HG03045 (cell line): ENCODE measurements around the gene SUMF2.
"Not testable (repeated sequence)": the region's sequence is repeated elsewhere in the genome, so short reads cannot be mapped to it uniquely, and the experiment has no call there.

ENCODE experiments used
- ATAC-seq: cut with Tn5 transposase; IDR thresholded peaks from one replicate; pipeline ENCODE4 v1.9.1; 2021; ENCODE audit warnings: mild to moderate bottlenecking, moderate library complexity; ENCODE audit not compliant: unreplicated experiment

Gene SUMF2

DNA sequence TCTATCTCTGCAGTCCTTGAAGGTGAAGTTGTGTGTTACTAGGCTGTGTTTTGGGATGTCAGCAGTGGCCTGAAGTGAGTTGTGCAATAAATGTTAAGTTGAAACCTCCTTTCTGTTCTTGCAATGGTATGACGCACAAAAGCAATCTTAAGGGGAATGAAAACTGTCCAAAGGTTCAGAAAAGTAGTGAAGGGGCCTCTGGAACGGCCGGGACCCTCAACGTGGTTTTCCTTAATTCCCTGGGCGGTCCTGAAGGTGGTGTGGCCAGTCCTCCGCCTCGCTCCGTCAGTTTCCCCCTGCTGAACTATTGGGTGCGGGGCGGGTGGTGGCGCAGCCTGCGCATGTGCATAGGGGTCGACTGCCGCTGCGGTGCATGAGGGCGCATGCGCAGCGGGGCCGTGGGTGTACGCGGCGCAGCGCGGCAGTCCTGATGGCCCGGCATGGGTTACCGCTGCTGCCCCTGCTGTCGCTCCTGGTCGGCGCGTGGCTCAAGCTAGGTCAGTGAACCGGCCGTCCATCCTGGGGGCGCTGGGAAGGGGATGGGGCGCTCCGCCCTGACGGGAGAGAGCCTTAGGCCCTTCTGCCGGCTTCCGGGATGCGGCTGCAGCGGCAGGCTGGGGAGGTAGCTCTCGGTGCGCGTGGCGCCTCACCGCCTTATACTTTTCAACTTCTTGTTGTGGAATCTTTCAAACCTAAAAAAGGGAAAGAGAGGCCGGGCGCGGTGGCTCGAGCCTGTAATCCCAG is at the start of gene SUMF2:
Gene SUMF2, plus strand, starts transcription at position 405 of the 744 bp plus-strand sequence. Its CDS starts 26 bp downstream, at position 431.
- ATAC-seq: peak; percentile 90

GRCh38 chr7:56017015-56017414 is 47.1 kb upstream of the SUMF2 start:
- not testable (repeated sequence) for ATAC-seq

- ATAC-seq: no peak
These were observed 44.6 kb upstream of the SUMF2 start for GRCh38 chr7:56019501-56019900.

DNA sequence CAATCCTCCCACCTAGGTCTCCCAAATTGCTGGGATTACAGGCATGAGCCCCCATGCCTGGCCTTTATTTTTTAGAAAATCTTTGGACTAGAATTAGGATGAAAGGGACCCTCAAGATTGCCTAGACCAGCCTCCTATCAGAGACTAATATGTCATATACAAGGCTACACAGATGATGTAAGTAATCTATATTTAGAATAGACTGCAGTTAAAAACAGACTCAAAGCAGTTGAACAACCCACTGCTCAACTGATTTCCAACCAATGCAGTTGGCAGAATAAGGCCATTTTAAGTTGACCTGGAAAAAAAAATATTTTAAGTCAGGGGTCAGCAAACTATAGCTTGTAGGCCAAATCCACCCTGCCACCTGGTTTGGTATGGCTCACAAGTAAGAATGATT is 40.6 kb upstream of the SUMF2 start:
- ATAC-seq: no peak

DNA sequence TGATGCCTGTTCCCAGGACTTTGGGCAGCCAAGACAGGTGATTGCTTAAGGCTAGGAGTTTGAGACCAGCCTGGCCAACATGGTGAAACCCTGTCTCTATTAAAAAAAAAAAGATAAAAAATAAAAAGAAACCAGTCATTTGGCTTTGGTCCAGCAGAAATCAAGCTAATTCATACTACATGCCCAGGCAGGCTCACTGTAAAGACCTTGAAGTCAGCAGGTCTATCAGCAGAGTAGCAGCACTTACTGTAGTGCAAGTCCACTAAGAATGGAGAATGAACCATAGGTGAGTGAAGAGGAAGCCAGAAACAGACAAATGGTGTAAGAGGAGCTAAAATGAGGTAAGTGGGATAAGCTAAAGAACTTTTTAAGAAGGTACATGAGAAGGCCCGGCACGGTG is 37.5 kb upstream of the SUMF2 start:
- no peak for ATAC-seq

GRCh38 chr7:56028942-56029630 is 35.0 kb upstream of the SUMF2 start:
- no peak for ATAC-seq

GRCh38 chr7:56030340-56030739 is 33.7 kb upstream of the SUMF2 start:
- ATAC-seq: no peak

DNA sequence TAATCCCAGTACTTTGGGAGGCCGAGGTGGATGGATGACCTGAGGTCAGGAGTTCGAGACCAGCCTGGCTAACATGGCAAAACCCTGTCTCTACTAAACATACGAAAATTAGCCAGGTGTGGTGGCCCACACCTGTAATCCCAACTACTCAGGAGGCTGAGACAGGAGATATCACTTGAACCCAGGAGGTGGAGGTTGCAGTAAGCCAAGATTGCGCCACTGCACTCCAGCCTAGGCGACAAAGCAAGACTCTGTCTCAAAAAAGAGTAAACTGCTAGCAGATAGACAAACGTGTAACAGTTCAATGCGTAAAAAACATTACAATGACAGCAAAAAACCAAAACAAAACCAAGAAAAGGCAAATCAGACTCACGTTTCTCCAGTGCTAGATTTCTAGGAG is 32.5 kb upstream of the SUMF2 start:
- ATAC-seq: not testable (repeated sequence)

DNA sequence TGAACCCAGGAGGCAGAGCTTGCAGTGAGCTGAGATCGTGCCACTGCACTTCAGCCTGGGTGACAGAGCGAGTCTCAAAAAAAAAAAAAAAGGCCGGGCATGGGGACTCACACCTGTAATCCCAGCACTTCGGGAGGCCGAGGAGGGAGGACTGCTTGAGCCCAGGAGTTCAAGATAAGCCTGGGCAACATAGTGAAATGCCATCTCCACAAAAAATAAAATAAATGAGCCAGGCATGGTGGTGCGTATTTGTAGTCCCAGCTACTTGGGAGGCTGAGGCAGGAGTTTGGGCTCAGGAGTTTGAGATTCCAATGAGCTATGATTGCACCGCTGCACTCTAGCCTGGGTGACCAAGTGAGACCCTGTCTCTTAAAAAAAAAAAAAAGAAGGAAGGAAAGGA is 31.5 kb upstream of the SUMF2 start:
- not testable (repeated sequence) for ATAC-seq

DNA sequence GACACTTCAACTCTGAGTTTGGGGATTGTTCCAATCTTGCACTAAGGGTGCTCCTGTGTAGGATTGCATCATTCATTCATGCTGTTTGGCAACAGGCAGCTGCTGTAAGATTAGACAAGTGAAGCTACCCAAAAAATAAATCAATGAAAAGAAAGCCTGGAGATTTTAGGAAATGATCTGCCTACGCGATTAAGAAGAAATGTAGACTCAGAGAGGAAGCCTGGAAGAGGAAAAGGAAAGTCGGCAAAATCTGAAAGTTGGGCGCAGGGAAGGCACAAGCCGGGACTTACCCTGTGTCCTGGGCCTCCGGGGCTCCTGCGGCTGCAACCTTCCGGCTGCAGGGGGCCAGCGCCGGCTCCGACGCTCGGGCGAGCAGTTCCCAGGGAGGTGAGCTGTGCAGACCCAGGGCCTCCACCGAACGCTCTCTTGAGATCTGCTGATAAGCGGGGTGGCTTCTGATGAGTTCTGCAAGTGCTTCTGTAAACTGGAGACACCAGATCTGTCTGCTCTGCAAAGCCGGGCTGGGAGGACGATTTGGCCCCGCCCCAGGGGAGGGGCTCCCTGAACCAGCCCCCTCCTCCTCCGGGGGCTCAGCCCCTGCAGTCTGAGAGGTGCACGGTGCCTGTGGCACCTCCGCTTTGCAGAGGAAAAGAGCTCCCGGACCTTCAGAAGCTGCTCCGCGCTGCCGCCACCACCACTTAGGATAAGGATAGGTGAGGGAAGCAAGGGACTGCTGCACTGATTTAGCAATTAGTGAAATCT is 30.2 kb upstream of the SUMF2 start:
- peak; percentile 99 for ATAC-seq

DNA sequence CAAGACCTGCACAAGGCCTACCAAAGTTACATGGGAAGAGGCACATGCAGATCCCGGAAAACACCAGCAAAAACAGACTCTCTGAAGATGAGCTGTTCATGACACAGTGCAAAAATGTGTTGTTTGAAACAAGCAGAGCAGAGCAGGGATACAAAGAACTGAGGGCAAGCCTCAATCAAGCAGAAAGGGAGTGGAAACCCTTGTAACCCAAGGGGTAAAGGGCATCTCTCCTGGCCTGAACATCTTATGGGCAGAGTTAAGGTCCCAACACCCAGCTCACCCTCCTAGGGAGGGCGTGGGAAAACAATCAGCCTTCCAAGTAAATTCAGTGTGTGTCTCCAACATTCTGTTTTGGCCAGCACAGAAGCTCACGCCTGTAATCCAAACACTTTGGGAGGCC is 23.4 kb upstream of the SUMF2 start:
- ATAC-seq: no peak

GRCh38 chr7:56045758-56046157 is 18.3 kb upstream of the SUMF2 start:
- ATAC-seq: not testable (repeated sequence)

DNA sequence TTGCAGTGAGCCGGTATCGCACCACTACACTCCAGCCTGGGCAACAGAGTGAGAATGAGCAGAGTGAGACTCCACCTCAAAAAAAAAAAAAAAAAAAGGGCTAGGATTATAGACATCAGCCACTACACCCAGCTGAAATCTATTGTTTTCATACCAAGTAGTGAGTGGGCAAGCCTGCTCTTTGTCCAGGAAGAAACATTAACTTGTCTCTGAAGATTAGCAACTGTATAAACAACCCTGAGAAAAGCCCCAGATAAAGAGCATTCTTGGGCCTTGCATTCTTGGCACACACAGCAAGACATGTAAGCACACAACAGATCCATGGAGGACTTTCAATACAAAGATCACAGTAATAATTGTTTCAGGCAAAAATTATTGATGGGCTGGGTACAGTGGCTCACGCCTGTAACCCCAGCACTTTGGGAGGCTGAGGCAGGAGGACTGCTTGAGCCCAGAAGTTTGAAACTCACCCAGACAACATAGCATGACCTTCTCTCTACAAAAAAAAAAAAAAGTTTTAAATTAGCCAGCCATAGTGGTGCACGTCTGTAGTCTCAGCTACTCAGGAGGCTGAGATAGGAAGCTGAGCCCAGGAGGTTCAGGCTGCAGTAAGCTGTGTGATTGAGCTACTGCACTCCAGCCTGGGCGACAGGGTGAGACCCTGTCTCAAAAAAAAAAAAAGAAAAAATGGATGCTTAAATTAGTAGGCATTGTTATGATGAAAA is 17.2 kb upstream of the SUMF2 start:
- ATAC-seq: no peak

DNA sequence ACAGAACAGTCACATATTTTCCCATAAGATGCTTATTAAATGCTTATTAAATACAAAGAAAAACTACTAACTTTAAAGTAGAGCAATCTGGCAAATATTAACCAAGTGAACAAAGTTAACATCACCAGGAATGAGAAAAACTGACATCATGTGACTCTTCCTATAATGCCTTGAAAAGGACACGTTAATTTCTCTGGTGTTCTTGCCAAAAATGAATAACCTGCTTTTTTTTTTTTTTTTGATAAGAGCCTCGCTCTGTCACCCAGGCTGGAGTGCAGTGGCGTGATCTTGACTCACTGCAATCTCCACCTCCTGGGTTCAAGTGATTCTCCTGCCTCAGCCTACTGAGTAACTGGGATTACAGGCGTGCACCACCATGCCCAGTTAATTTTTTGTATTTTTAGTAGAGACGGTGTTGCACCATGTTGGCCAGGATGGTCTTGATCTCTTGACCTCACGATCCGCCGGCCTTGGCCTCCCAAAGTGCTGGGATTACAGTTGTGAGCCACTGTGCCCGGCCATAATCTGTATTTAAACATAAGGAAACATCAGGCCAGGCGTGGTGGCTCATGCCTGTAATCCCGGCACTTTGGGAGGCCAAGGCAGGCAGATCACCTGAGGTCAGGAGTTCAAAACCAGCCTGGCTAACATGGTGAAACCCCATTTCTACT is 16.5 kb upstream of the SUMF2 start:
- ATAC-seq: not testable (repeated sequence)

DNA sequence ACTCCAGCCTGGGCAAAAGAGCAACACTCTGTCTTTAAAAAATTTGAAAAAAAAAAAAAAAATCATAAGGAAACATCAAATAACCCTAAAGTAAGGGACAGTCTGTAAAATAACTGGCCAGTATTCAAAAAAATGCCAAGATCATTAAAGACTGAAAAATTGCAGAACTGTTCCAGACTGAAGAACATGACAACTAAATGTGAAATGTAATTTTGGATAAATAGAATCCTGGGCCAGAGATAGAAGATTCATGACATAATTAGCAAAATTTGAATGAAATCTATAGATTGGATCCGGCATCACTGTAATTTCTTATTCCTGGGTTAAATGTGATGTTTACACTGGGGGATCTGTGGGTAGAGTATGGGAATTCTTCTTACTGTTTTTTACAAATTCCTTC is 15.8 kb upstream of the SUMF2 start:
- ATAC-seq: no peak

DNA sequence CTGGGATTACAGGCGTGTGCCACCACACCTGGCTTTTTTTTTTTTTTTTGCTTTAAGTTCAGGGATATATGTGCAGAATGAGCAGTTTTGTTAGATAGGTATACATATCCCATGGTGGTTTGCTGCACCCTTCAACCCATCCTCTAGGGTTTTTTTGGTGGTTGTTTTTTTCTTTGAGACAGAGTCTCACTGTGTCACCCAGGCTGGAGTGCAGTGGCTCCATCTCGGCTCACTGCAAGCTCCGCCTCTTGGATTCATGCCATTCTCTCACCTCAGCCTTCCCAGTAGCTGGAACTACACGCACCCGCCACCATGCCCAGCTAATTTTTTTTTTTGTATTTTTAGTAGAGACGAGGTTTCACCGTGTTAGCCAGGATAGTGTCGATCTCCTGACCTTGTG is 15.3 kb upstream of the SUMF2 start:
- ATAC-seq: not testable (repeated sequence)

- ATAC-seq: no peak
These were observed 13.1 kb upstream of the SUMF2 start for GRCh38 chr7:56051053-56051338.

- peak; percentile 96 for ATAC-seq
These were observed 12.5 kb upstream of the SUMF2 start, which contains the start of the genes CCT6A and PSPH for GRCh38 chr7:56051339-56052191. CCT6A (plus strand) TSS chr7:56051765; CDS start chr7:56051849, 84 bp downstream. PSPH (minus strand) TSS chr7:56051444; CDS start chr7:56021212, 30,232 bp downstream.

DNA sequence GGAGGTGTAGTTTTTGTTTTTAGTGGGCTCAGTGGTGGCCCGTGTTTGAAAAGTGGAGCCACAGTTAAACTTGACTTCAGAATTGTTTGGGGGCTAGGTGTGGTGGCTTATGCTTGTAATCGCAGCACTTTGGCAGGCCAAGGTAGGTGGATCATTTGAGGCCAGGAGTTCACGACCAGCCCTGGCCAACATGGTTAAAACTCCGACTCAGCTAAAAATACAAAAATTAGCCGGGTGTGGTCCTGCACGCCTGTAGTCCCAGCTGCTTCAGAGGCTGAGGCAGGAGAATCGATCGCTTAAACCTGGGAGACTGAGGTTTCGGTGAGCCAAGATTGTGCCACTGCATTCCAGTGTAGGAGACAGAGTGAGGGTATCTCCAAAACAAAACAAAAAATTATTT is 10.7 kb upstream of the SUMF2 start:
- ATAC-seq: no peak

DNA sequence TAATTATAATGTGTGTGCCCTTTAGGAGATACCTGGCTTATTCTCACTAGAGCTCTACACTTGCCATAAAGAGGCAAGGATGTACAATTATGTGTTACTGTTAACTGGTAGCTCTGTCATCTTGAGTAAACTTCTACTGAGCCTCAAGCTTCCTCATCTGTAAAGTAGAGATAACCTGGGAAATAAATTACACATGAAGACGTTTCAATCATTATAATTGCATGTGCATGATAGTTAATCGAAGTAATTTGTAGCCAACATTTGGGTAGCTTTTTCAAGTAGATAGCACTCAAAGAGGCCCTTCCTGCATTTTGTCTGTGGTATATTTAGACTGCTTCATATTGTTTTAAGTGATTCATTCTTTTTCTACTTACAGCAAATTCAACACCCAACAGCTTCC is 10.1 kb upstream of the SUMF2 start:
- ATAC-seq: no peak
